Activated CD8-positive, alpha-beta memory T cell treated with anti-CD3 and anti-CD28 coated beads, Interleukin-2, amount 50 U/mL, for 4 hours (primary cell): ENCODE results near the gene MAP2K7.
"Not testable (repeated sequence)": the region's sequence is repeated elsewhere in the genome, so short reads cannot be mapped to it uniquely, and the experiment has no call there.

ENCODE experiments used
- DNase-seq: peaks from one replicate; pipeline ENCODE4 v3.0.0-alpha.2; 2020

MAP2K7 gene

GRCh38 chr19:7932276-7932929 lies 28.7 kb downstream of the MAP2K7 start:
- DNase-seq, result no peak

GRCh38 chr19:7932930-7933300 lies 29.2 kb downstream of the MAP2K7 start:
- DNase-seq, result no peak

GRCh38 chr19:7933411-7933810 lies 29.7 kb downstream of the MAP2K7 start:
- no peak for DNase-seq

- no peak for DNase-seq
These were observed 30.4 kb downstream of the MAP2K7 start for GRCh38 chr19:7933828-7934725.

GRCh38 chr19:7934766-7935165 lies 31.1 kb downstream of the MAP2K7 start:
- DNase-seq, result no peak

- no peak for DNase-seq
These were observed 37.2 kb downstream of the MAP2K7 start for GRCh38 chr19:7940841-7941240.

- no peak for DNase-seq
These were observed 38.4 kb downstream of the MAP2K7 start for GRCh38 chr19:7941895-7942596.

- DNase-seq, result no peak
These were observed 39.3 kb downstream of the MAP2K7 start for GRCh38 chr19:7942981-7943443.

GRCh38 chr19:7943444-7944176 lies 39.9 kb downstream of the MAP2K7 start, which contains the start of gene TIMM44:
TSS of gene TIMM44 (minus strand) at chr19:7943666. CDS start at chr19:7943651, 15 bp downstream.
- peak; percentile 99 for DNase-seq

GRCh38 chr19:7944177-7944761 lies 40.6 kb downstream of the MAP2K7 start:
- DNase-seq, result peak; percentile 89

GRCh38 chr19:7947939-7948338 lies 44.3 kb downstream of the MAP2K7 start:
- no peak for DNase-seq

GRCh38 chr19:7953060-7953459 lies 49.4 kb downstream of the MAP2K7 start:
- no peak for DNase-seq

GRCh38 chr19:7953576-7953975 lies 49.9 kb downstream of the MAP2K7 start:
- DNase-seq, result no peak

GRCh38 chr19:7955696-7956095 lies 52.0 kb downstream of the MAP2K7 start:
- DNase-seq, result no peak

GRCh38 chr19:7959211-7959610 lies 55.5 kb downstream of the MAP2K7 start:
- no peak for DNase-seq

- not testable (repeated sequence) for DNase-seq
These were observed 57.4 kb downstream of the MAP2K7 start for GRCh38 chr19:7961082-7961481.

- DNase-seq, result no peak
These were observed 58.4 kb downstream of the MAP2K7 start for GRCh38 chr19:7961920-7962626.

GRCh38 chr19:7962644-7963268 lies 59.1 kb downstream of the MAP2K7 start:
- no peak for DNase-seq

GRCh38 chr19:7963566-7963965 lies 59.9 kb downstream of the MAP2K7 start:
- DNase-seq, result no peak
